HEK293 (cell line): ENCODE measurements around the gene TMEM42.
"Not testable (repeated sequence)": the region's sequence is repeated elsewhere in the genome, so short reads cannot be mapped to it uniquely, and the experiment has no call there.

Experiments
- CTCF ChIP-seq: fragments of 450-650 bp; formaldehyde crosslinking; IDR thresholded peaks from 2 replicates; pipeline ENCODE4 v1.5.1; 2016; ENCODE audit warnings: missing biosample characterization, missing genetic modification characterization
- MYNN ChIP-seq: fragments of 450-650 bp; formaldehyde crosslinking; IDR thresholded peaks from 2 replicates; pipeline ENCODE4 v1.5.1; 2016; ENCODE audit warnings: missing biosample characterization, missing genetic modification characterization, borderline replicate concordance
- SETDB1 ChIP-seq: IDR thresholded peaks from one replicate; pipeline ENCODE4 v1.6.1; 2017; ENCODE audit warnings: mild to moderate bottlenecking, low read length, moderate library complexity, mixed read lengths; ENCODE audit not compliant: insufficient read length
- ZNF146 ChIP-seq: fragments of 450-650 bp; formaldehyde crosslinking; IDR thresholded peaks from 2 replicates; pipeline ENCODE4 v1.5.1; 2016; ENCODE audit warnings: missing biosample characterization, missing genetic modification characterization
- ZNF561 ChIP-seq: fragments of 450-650 bp; IDR thresholded peaks from 2 replicates; pipeline ENCODE4 v1.5.1; 2018; ENCODE audit warnings: missing biosample characterization, missing genetic modification characterization, borderline replicate concordance
- ZNF585B ChIP-seq: fragments of 450-650 bp; formaldehyde crosslinking; IDR thresholded peaks from 2 replicates; pipeline ENCODE4 v1.5.1; 2016; ENCODE audit warnings: missing biosample characterization, missing genetic modification characterization
- TF ChIP-seq, protein P1 (sequence below): fragments of 450-650 bp; formaldehyde crosslinking; IDR thresholded peaks from 2 replicates; pipeline ENCODE4 v1.5.1; 2016; ENCODE audit warnings: missing biosample characterization, missing genetic modification characterization

DNA sequence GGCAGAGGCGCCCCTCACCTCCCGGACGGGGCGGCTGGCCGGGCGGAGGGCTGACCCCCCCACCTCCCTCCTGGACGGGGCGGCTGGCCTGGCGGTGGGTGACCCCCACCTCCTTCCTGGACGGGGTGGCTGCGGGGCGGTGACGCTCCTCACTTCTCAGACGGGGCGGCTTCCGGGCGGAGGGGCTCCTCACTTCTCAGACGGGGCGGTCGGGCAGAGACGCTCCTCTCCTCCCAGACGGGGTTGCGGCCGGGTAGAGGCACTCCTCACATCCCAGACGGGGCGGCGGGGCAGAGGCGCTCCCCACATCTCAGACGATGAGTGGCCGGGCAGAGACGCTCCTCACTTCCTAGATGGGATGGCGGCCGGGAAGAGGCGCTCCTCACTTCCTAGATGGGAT lies 40.5 kb upstream of the TMEM42 start:
- TF ChIP-seq ZNF585B (tag by site-specific recombination); ZNF561; CTCF (tag by site-specific recombination); SETDB1; ZNF146 (tag by site-specific recombination); MYNN (tag by site-specific recombination): not testable (repeated sequence)
- TF ChIP-seq, protein P1, sequence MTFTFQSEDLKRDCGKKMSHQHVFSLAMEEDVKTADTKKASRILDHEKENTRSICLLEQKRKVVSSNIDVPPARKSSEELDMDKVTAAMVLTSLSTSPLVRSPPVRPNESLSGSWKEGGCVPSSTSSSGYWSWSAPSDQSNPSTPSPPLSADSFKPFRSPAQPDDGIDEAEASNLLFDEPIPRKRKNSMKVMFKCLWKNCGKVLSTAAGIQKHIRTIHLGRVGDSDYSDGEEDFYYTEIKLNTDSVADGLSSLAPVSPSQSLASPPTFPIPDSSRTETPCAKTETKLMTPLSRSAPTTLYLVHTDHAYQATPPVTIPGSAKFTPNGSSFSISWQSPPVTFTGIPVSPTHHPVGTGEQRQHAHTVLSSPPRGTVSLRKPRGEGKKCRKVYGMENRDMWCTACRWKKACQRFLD (tag by site-specific recombination), result not testable (repeated sequence)
